ENCODE data around the gene LGR4.

LGR4 gene

DNA sequence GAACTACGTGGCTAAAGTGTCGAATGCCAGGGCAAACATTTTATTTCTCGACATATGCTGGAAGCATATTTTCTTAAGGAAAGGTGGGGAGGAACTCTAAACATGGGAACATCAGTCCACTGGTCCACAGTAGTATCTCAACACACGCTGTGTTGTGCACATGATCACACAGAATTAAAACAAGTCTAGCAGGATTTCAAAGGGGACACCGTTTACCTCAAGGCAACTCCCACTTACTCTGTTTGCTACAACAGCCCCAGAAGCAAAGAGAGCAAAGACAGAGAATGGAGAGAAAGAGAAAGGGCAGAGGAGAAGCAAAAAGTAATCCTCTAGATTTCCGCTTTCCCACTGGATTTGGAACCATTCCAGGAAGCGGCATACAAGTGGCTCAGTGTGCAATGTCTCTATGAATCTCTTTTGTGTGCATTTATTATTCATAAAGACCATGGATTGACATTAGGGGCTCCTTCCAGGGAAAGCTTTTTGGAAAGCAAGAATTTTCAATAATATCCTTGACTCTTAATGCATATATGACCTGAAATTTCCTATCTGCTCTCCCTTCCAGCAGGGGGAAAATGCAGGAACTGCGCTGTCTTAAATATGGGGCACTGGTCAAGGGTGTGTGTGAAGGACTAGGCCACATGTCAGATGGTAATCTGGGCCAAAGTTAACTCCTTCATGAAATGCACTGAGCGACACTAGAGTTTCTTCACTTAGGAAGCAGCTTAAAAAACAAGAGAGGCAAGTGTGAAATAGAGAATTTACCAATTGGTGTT is 74.8 kb downstream of the LGR4 start:
- Histone ChIP-seq H3K4me1 (ENCODE audit: control insufficient read depth in 1 of 2, insufficient read depth in 1 of 2, low read depth in 1 of 2, low read length in 1 of 2) (no peaks in the 10 kb centered on the region), H3K36me3 (no peaks in the 10 kb centered on the region), H3K27ac (no peak overlapping the region), H3K9me3 (no peaks in the 10 kb centered on the region), H3K4me3 (ENCODE audit: low read depth in 1 of 2, low read length in 1 of 2) (no peak overlapping the region), H3K27me3 (no peaks in the 10 kb centered on the region)
- TF ChIP-seq CTCF (IDR thresholded peaks at IDR 0.05): no peak

- TF ChIP-seq CTCF (IDR thresholded peaks at IDR 0.05): no peak
- H3K9me3 ChIP-seq: no peaks in the 10 kb centered on the region
- no peak overlapping the region for H3K4me3 ChIP-seq (ENCODE audit: low read depth in 1 of 2, low read length in 1 of 2)
- no peaks in the 10 kb centered on the region for H3K36me3 ChIP-seq
- H3K27ac ChIP-seq: no peak overlapping the region
- H3K27me3 ChIP-seq: no peaks in the 10 kb centered on the region
- H3K4me1 ChIP-seq (ENCODE audit: control insufficient read depth in 1 of 2, insufficient read depth in 1 of 2, low read depth in 1 of 2, low read length in 1 of 2): no peaks in the 10 kb centered on the region
Measured at GRCh38 chr11:27396259-27396839, 76.2 kb downstream of the LGR4 start.

- Histone ChIP-seq H3K4me3 (ENCODE audit: low read depth in 1 of 2, low read length in 1 of 2) (no peak overlapping the region), H3K9me3 (no peaks in the 10 kb centered on the region), H3K27ac (no peak overlapping the region), H3K36me3 (no peaks in the 10 kb centered on the region), H3K27me3 (no peaks in the 10 kb centered on the region), H3K4me1 (ENCODE audit: control insufficient read depth in 1 of 2, insufficient read depth in 1 of 2, low read depth in 1 of 2, low read length in 1 of 2) (no peaks in the 10 kb centered on the region)
- no peak for TF ChIP-seq CTCF (IDR thresholded peaks at IDR 0.05)
Measured at GRCh38 chr11:27395556-27396258, 76.9 kb downstream of the LGR4 start.

DNA sequence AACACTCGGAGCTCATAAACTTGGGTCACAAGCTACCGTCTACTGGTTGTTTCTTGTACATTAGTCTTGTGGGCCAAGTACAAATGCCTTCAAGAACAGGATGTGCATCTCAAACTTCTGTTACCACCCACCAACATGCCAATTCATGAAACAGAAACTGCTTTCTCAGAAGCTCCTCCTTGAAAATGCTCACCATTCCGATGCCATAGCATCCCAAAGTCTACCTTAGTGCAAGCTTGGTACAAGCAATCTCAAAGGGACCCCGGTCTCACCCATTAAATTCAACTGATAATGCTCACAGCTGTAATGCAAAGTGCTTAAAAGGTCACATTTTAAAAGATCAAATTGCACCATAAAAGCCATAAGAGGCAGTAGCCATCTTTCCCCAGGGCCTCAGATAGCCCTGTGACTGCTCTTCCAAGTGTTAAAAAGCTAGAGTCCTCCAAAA is 77.8 kb downstream of the LGR4 start:
- TF ChIP-seq CTCF (IDR thresholded peaks at IDR 0.05): no peak
- Histone ChIP-seq H3K27me3 (no peaks in the 10 kb centered on the region), H3K4me1 (ENCODE audit: control insufficient read depth in 1 of 2, insufficient read depth in 1 of 2, low read depth in 1 of 2, low read length in 1 of 2) (no peaks in the 10 kb centered on the region), H3K27ac (no peak overlapping the region), H3K9me3 (no peaks in the 10 kb centered on the region), H3K4me3 (ENCODE audit: low read depth in 1 of 2, low read length in 1 of 2) (no peak overlapping the region), H3K36me3 (no peaks in the 10 kb centered on the region)

GRCh38 chr11:27392278-27393114 is 80.1 kb downstream of the LGR4 start:
- no peaks in the 10 kb centered on the region for H3K9me3 ChIP-seq
- H3K27ac ChIP-seq: no peak overlapping the region
- H3K4me3 ChIP-seq (ENCODE audit: low read depth in 1 of 2, low read length in 1 of 2): no peak overlapping the region
- TF ChIP-seq CTCF (IDR thresholded peaks at IDR 0.05): no peak
- H3K27me3 ChIP-seq: no peaks in the 10 kb centered on the region
- H3K36me3 ChIP-seq: no peaks in the 10 kb centered on the region
- H3K4me1 ChIP-seq (ENCODE audit: control insufficient read depth in 1 of 2, insufficient read depth in 1 of 2, low read depth in 1 of 2, low read length in 1 of 2): no peaks in the 10 kb centered on the region

Data from neutrophil (primary cell).